ENCODE data around the gene LAMB2.

GRCh38 chr3:49180116-49180515 lies 47.3 kb upstream of the LAMB2 start:
- TF ChIP-seq POLR2A (IDR thresholded peaks at IDR 0.05; ENCODE audit: low read depth, low read length) (no peak), TAF1 (IDR thresholded peaks at IDR 0.05; ENCODE audit: borderline replicate concordance, low read depth, low read length) (no peak)
